Measurements from ENCODE around the gene SLC4A5. TPM values are rescaled to one million over a fixed set of nuclear protein-coding genes. Genes with fewer than 3 reads are reported as not detected.

The SLC4A5 gene
- polyA plus RNA-seq, 1 of the 3 experiments (the other 2 are of a cell fraction), result 0.25 TPM

DNA sequence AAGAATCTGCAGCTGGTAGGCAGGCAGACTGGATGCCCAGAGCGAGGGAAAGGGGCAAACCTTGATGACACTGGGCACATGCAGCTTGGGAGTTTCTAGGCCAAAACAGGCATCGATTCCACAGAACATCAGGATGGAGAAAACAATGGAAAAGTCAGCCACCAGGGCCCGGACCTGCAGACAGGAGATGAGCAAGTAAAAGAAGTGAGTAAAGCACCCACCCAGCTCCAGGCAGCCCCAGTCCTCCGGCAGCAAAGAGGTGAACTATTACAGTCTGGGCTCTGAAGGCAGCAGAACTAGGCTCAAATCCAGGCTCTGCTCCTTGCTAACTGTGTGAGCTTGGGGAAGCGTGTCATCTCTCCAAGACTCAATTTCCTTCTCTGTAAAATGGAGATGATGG, 108.2 kb downstream of the SLC4A5 start:
- H3K4me2 ChIP-seq, result no peak overlapping the region
- no peaks in the 10 kb centered on the region for H3K36me3 ChIP-seq (replicated peaks in 1 of 2; ENCODE audit: control insufficient read depth in 1 of 2, insufficient read depth in 2 of 2, low read length in 1 of 2)
- DNase-seq, result no peak
- no peaks in the 10 kb centered on the region for H3K9me3 ChIP-seq
- H3K9me2 ChIP-seq, result no peaks in the 10 kb centered on the region
- ChIA-PET POLR2A (no interaction called here), CTCF (interaction anchor here (1.8 to 2.3 kb wide), 2 partner anchors 15 to 99 kb away, joined by 8 to 15 read pairs; no protein-coding TSS in a partner anchor)
- no peak overlapping the region for H3K9ac ChIP-seq
- H3K4me3 ChIP-seq (ENCODE audit: low read depth in 2 of 2, low read length in 1 of 2), result no peak overlapping the region
- H3K4me1 ChIP-seq (ENCODE audit: control insufficient read depth in 1 of 2, insufficient read depth in 2 of 2, low read depth in 1 of 2, low read length in 1 of 2), result no peaks in the 10 kb centered on the region
- WGBS (ENCODE audit: low lambda C conversion rate), result 72% methylated on average over 5 of the region's 5 CpGs
- TF ChIP-seq EZH2phosphoT487 (IDR thresholded peaks at IDR 0.05; ENCODE audit: borderline replicate concordance, low read depth) (no peak), FOXJ3 (CRISPR knock-in tag; IDR thresholded peaks at IDR 0.05) (no peak), RFX5 (IDR thresholded peaks at IDR 0.05; ENCODE audit: low read length) (no peak), ELF1 (IDR thresholded peaks at IDR 0.05) (no peak), CHD2 (IDR thresholded peaks at IDR 0.05; ENCODE audit: low read length, partially characterized antibody) (no peak), YY1 (IDR thresholded peaks at IDR 0.05; ENCODE audit: low read depth) (no peak), FOXM1 (IDR thresholded peaks at IDR 0.05; ENCODE audit: low read depth) (no peak), EP300 (IDR thresholded peaks at IDR 0.05; ENCODE audit: borderline replicate concordance in 1 of 2, low read depth in 1 of 2, low read length in 1 of 2) (no peak), RXRA (IDR thresholded peaks at IDR 0.05; ENCODE audit: borderline replicate concordance, low read depth) (no peak)
- TF ChIP-seq, protein P1, sequence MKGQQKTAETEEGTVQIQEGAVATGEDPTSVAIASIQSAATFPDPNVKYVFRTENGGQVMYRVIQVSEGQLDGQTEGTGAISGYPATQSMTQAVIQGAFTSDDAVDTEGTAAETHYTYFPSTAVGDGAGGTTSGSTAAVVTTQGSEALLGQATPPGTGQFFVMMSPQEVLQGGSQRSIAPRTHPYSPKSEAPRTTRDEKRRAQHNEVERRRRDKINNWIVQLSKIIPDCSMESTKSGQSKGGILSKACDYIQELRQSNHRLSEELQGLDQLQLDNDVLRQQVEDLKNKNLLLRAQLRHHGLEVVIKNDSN (IDR thresholded peaks at IDR 0.05; ENCODE audit: borderline replicate concordance, low read depth), result no peak
- H2AFZ ChIP-seq (ENCODE audit: low read depth), result no peak overlapping the region
- H4K20me1 ChIP-seq (ENCODE audit: insufficient read depth), result no peaks in the 10 kb centered on the region
- no peak overlapping the region for H3K27ac ChIP-seq (ENCODE audit: low read depth in 2 of 2, low read length in 1 of 2)
- H3K79me2 ChIP-seq (ENCODE audit: insufficient read depth), result no peaks in the 10 kb centered on the region
- no peaks in the 10 kb centered on the region for H3F3A ChIP-seq (replicated peaks; ENCODE audit: insufficient read depth)
- H3K27me3 ChIP-seq (ENCODE audit: insufficient read depth), result no peaks in the 10 kb centered on the region

DNA sequence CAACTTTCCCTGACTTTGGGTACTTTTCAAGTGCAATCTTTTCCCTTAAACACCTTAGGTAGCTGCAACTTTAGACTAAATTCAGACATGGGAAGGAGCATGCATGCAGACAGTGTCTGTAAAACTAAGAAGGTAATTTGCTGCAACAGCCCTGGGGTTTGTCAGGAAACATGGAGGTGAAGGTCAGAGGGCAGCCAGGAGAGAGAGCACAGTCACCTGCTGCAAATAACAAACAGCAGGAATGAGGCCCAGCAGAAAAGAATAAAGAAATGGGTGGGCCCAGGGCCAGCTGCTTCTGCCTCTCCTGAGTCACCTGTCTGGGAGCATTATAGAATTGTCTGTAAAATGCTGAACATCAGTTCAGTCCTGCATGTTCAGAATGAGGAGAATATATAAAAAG, 109.6 kb downstream of the SLC4A5 start:
- CTCF ChIA-PET, result interaction anchor here (1.8 to 2.3 kb wide), 2 partner anchors 17 to 101 kb away, joined by 8 to 15 read pairs; no protein-coding TSS in a partner anchor
- H3F3A ChIP-seq (replicated peaks; ENCODE audit: insufficient read depth), result no peaks in the 10 kb centered on the region
- H3K9ac ChIP-seq, result no peak overlapping the region
- TF ChIP-seq, protein P2, sequence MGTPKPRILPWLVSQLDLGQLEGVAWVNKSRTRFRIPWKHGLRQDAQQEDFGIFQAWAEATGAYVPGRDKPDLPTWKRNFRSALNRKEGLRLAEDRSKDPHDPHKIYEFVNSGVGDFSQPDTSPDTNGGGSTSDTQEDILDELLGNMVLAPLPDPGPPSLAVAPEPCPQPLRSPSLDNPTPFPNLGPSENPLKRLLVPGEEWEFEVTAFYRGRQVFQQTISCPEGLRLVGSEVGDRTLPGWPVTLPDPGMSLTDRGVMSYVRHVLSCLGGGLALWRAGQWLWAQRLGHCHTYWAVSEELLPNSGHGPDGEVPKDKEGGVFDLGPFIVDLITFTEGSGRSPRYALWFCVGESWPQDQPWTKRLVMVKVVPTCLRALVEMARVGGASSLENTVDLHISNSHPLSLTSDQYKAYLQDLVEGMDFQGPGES (IDR thresholded peaks at IDR 0.05; ENCODE audit: low read depth, low read length), result no peak
- TF ChIP-seq, protein P3, sequence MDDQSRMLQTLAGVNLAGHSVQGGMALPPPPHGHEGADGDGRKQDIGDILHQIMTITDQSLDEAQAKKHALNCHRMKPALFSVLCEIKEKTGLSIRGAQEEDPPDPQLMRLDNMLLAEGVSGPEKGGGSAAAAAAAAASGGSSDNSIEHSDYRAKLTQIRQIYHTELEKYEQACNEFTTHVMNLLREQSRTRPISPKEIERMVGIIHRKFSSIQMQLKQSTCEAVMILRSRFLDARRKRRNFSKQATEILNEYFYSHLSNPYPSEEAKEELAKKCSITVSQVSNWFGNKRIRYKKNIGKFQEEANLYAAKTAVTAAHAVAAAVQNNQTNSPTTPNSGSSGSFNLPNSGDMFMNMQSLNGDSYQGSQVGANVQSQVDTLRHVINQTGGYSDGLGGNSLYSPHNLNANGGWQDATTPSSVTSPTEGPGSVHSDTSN (IDR thresholded peaks at IDR 0.05), result no peak
- no peak for TF ChIP-seq TAF1 (IDR thresholded peaks at IDR 0.05; ENCODE audit: borderline replicate concordance, low read depth, low read length)
- no peak for TF ChIP-seq FOSL2 (IDR thresholded peaks at IDR 0.05; ENCODE audit: borderline replicate concordance, low read depth)
- TF ChIP-seq SMC3 (IDR thresholded peaks at IDR 0.05; ENCODE audit: low read depth, low read length), result no peak
- TF ChIP-seq RCOR1 (IDR thresholded peaks at IDR 0.05; ENCODE audit: low read length), result no peak
- no peak for TF ChIP-seq TCF12 (IDR thresholded peaks at IDR 0.05)
- no peak for TF ChIP-seq EP300 (IDR thresholded peaks at IDR 0.05; ENCODE audit: borderline replicate concordance in 1 of 2, low read depth in 1 of 2, low read length in 1 of 2)
- no peak for TF ChIP-seq CTCF (IDR thresholded peaks at IDR 0.05)
- DNase-seq, result no peak
- POLR2A ChIA-PET, result no interaction called here
- no peak overlapping the region for H3K27ac ChIP-seq (ENCODE audit: low read depth in 2 of 2, low read length in 1 of 2)
- no peaks in the 10 kb centered on the region for H3K9me3 ChIP-seq
- no peaks in the 10 kb centered on the region for H3K36me3 ChIP-seq (replicated peaks in 1 of 2; ENCODE audit: control insufficient read depth in 1 of 2, insufficient read depth in 2 of 2, low read length in 1 of 2)
- no peak overlapping the region for H3K4me3 ChIP-seq (ENCODE audit: low read depth in 2 of 2, low read length in 1 of 2)
- no peaks in the 10 kb centered on the region for H3K27me3 ChIP-seq (ENCODE audit: insufficient read depth)
- no peaks in the 10 kb centered on the region for H4K20me1 ChIP-seq (ENCODE audit: insufficient read depth)
- H3K79me2 ChIP-seq (ENCODE audit: insufficient read depth), result no peaks in the 10 kb centered on the region
- no peak overlapping the region for H2AFZ ChIP-seq (ENCODE audit: low read depth)
- no peaks in the 10 kb centered on the region for H3K9me2 ChIP-seq
- H3K4me1 ChIP-seq (ENCODE audit: control insufficient read depth in 1 of 2, insufficient read depth in 2 of 2, low read depth in 1 of 2, low read length in 1 of 2), result no peaks in the 10 kb centered on the region
- H3K4me2 ChIP-seq, result no peak overlapping the region
